PFSK-1 (cell line): ENCODE results near the gene IGFALS.

Experiments used
- POLR2AphosphoS5 ChIP-seq: IDR thresholded peaks from 2 replicates; pipeline ENCODE4 v1.6.1; 2012; ENCODE audit warnings: low read depth, mild to moderate bottlenecking, control low read depth, low read length, moderate library complexity
- REST ChIP-seq, 2 experiments: IDR thresholded peaks; 2 replicates each; pipeline versions ENCODE4 v1.6.1 to v1.8.0; 2011 to 2012; ENCODE audit warnings: low read depth in 2 of 2, low read length in 2 of 2, control low read depth in 1 of 2, inconsistent platforms in 1 of 2, mild to moderate bottlenecking in 1 of 2, moderate library complexity in 1 of 2; ENCODE audit not compliant: insufficient read depth in 1 of 2
- SIN3A ChIP-seq: IDR thresholded peaks from 2 replicates; pipeline ENCODE4 v1.6.1; 2012; ENCODE audit warnings: mild to moderate bottlenecking, low read length, moderate library complexity, borderline replicate concordance; ENCODE audit not compliant: insufficient read depth
- TAF1 ChIP-seq: IDR thresholded peaks from 2 replicates; pipeline ENCODE4 v1.6.1; 2012; ENCODE audit warnings: low read length, control low read depth, borderline replicate concordance; ENCODE audit not compliant: insufficient read depth

- TF ChIP-seq POLR2AphosphoS5, result no peak
- TF ChIP-seq REST (IDR thresholded peaks at IDR 0.05; ENCODE audit: insufficient read depth in 1 of 2, low read depth in 2 of 2, low read length in 2 of 2), result no peak
- no peak for TF ChIP-seq TAF1
- no peak for TF ChIP-seq SIN3A
Measured at GRCh38 chr16:1816396-1817275, 23.1 kb upstream of the IGFALS start.
